Measurements from ENCODE around the gene C1QTNF1. TPM values are rescaled to one million over a fixed set of nuclear protein-coding genes. Genes with fewer than 3 reads are reported as not detected.

C1QTNF1 gene
- total RNA-seq, 2 experiments from 2014 or later, result not detected

DNA sequence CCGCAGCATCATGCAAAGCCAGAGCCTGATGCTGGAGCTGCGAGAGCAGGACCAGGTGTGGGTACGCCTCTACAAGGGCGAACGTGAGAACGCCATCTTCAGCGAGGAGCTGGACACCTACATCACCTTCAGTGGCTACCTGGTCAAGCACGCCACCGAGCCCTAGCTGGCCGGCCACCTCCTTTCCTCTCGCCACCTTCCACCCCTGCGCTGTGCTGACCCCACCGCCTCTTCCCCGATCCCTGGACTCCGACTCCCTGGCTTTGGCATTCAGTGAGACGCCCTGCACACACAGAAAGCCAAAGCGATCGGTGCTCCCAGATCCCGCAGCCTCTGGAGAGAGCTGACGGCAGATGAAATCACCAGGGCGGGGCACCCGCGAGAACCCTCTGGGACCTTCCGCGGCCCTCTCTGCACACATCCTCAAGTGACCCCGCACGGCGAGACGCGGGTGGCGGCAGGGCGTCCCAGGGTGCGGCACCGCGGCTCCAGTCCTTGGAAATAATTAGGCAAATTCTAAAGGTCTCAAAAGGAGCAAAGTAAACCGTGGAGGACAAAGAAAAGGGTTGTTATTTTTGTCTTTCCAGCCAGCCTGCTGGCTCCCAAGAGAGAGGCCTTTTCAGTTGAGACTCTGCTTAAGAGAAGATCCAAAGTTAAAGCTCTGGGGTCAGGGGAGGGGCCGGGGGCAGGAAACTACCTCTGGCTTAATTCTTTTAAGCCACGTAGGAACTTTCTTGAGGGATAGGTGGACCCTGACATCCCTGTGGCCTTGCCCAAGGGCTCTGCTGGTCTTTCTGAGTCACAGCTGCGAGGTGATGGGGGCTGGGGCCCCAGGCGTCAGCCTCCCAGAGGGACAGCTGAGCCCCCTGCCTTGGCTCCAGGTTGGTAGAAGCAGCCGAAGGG lies 24.2 kb downstream of the C1QTNF1 start:
- ATAC-seq (ENCODE audit: poor library complexity) (no peak), DNase-seq (no peak)
- no peaks in the 10 kb centered on the region for H3K36me3 ChIP-seq (ENCODE audit: insufficient read depth, low read length)
- Mint-ChIP-seq H3K4me3 (no peak overlapping the region), H3K27me3 (peaks cover 17% of the 10 kb centered on the region), H3K27ac (no peak overlapping the region), H3K4me1 (ENCODE audit: low read depth) (no peaks in the 10 kb centered on the region), H3K9me3 (no peaks in the 10 kb centered on the region), H3K36me3 (ENCODE audit: low read depth) (no peaks in the 10 kb centered on the region)
- intact Hi-C loops (cut with DNase I, micrococcal nuclease), result loop anchor here (2.0 kb wide), 1 partner anchor 35 kb away; no protein-coding TSS in a partner anchor
- peaks cover 0 to 6% of the 10 kb centered on the region in 2 experiments for H3K27me3 ChIP-seq (ENCODE audit: control insufficient read depth in 1 of 2, insufficient read depth in 2 of 2, low read length in 2 of 2)
- H3K9me3 ChIP-seq (ENCODE audit: control insufficient read depth in 1 of 2, insufficient read depth in 1 of 2, low read length in 2 of 2), result no peaks in the 10 kb centered on the region
- TF ChIP-seq, protein P1, sequence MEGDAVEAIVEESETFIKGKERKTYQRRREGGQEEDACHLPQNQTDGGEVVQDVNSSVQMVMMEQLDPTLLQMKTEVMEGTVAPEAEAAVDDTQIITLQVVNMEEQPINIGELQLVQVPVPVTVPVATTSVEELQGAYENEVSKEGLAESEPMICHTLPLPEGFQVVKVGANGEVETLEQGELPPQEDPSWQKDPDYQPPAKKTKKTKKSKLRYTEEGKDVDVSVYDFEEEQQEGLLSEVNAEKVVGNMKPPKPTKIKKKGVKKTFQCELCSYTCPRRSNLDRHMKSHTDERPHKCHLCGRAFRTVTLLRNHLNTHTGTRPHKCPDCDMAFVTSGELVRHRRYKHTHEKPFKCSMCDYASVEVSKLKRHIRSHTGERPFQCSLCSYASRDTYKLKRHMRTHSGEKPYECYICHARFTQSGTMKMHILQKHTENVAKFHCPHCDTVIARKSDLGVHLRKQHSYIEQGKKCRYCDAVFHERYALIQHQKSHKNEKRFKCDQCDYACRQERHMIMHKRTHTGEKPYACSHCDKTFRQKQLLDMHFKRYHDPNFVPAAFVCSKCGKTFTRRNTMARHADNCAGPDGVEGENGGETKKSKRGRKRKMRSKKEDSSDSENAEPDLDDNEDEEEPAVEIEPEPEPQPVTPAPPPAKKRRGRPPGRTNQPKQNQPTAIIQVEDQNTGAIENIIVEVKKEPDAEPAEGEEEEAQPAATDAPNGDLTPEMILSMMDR (IDR thresholded peaks at IDR 0.05), result no peak
- H3K4me1 ChIP-seq (ENCODE audit: insufficient read depth, low read length), result peaks cover 6% of the 10 kb centered on the region
- CTCF ChIA-PET, result no interaction called here
- H3K27ac ChIP-seq (ENCODE audit: low read depth in 1 of 2, low read length in 2 of 2), result no peak overlapping the region
- POLR2A ChIA-PET, result no interaction called here
- no peak overlapping the region for H3K4me3 ChIP-seq (ENCODE audit: low read length)

DNA sequence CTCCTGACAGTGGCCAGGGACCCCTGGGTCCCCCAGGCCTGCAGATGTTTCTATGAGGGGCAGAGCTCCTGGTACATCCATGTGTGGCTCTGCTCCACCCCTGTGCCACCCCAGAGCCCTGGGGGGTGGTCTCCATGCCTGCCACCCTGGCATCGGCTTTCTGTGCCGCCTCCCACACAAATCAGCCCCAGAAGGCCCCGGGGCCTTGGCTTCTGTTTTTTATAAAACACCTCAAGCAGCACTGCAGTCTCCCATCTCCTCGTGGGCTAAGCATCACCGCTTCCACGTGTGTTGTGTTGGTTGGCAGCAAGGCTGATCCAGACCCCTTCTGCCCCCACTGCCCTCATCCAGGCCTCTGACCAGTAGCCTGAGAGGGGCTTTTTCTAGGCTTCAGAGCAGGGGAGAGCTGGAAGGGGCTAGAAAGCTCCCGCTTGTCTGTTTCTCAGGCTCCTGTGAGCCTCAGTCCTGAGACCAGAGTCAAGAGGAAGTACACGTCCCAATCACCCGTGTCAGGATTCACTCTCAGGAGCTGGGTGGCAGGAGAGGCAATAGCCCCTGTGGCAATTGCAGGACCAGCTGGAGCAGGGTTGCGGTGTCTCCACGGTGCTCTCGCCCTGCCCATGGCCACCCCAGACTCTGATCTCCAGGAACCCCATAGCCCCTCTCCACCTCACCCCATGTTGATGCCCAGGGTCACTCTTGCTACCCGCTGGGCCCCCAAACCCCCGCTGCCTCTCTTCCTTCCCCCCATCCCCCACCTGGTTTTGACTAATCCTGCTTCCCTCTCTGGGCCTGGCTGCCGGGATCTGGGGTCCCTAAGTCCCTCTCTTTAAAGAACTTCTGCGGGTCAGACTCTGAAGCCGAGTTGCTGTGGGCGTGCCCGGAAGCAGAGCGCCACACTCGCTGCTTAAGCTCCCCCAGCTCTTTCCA lies 25.1 kb downstream of the C1QTNF1 start:
- no peak for DNase-seq
- TF ChIP-seq, protein P1 (IDR thresholded peaks at IDR 0.05), result no peak
- no peak overlapping the region for H3K4me3 ChIP-seq (ENCODE audit: low read length)
- CTCF ChIA-PET, result no interaction called here
- intact Hi-C loops (cut with DNase I, micrococcal nuclease), result no loop called here
- H3K4me1 Mint-ChIP-seq (ENCODE audit: low read depth), result no peaks in the 10 kb centered on the region
- H3K9me3 ChIP-seq (ENCODE audit: control insufficient read depth in 1 of 2, insufficient read depth in 1 of 2, low read length in 2 of 2), result peaks cover 0 to 4% of the 10 kb centered on the region in 2 experiments
- peaks cover 6% of the 10 kb centered on the region for H3K4me1 ChIP-seq (ENCODE audit: insufficient read depth, low read length)
- H3K27me3 Mint-ChIP-seq, result peaks cover 18% of the 10 kb centered on the region
- peaks cover 0 to 6% of the 10 kb centered on the region in 2 experiments for H3K27me3 ChIP-seq (ENCODE audit: control insufficient read depth in 1 of 2, insufficient read depth in 2 of 2, low read length in 2 of 2)
- H3K36me3 ChIP-seq (ENCODE audit: insufficient read depth, low read length), result no peaks in the 10 kb centered on the region
- peaks cover 3% of the 10 kb centered on the region for H3K9me3 Mint-ChIP-seq
- no peak overlapping the region for H3K4me3 Mint-ChIP-seq
- POLR2A ChIA-PET, result interaction anchor here (0.5 kb wide), 1 partner anchor 9 kb away, joined by 3 read pairs; no protein-coding TSS in a partner anchor
- H3K27ac Mint-ChIP-seq, result no peak overlapping the region
- ATAC-seq (ENCODE audit: poor library complexity), result no peak
- no peak overlapping the region for H3K27ac ChIP-seq (ENCODE audit: low read depth in 1 of 2, low read length in 2 of 2)
- H3K36me3 Mint-ChIP-seq (ENCODE audit: low read depth), result no peaks in the 10 kb centered on the region

DNA sequence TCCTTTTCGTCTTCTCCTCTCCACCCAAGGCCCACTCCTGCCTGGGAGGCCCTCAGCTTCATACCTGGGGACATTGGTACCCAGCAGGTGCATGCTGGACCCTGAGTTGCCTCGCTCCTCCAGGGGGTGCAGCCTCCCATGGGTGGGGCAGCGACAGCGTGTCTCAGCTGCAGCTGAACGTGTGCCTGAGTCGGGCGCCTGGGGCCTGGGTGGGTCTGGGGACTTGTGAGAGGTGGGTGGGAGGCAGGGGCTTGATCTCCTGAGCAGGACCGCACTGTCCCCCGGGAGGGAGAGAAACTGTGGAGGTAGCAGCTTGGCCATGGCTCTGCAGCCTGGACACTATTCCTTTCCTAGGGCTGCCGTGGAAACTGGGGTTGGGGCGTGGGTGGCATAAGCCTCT lies 25.9 kb downstream of the C1QTNF1 start:
- Mint-ChIP-seq H3K36me3 (ENCODE audit: low read depth) (no peaks in the 10 kb centered on the region), H3K27me3 (peaks cover 18% of the 10 kb centered on the region), H3K27ac (no peak overlapping the region), H3K9me3 (peaks cover 5% of the 10 kb centered on the region), H3K4me3 (no peak overlapping the region), H3K4me1 (ENCODE audit: low read depth) (no peaks in the 10 kb centered on the region)
- ChIA-PET POLR2A (interaction anchor here (0.5 kb wide), 1 partner anchor 9 kb away, joined by 3 read pairs; no protein-coding TSS in a partner anchor), CTCF (no interaction called here)
- intact Hi-C loops (cut with DNase I, micrococcal nuclease), result no loop called here
- H3K27me3 ChIP-seq (ENCODE audit: control insufficient read depth in 1 of 2, insufficient read depth in 2 of 2, low read length in 2 of 2), result peaks cover 0 to 6% of the 10 kb centered on the region in 2 experiments
- no peak for DNase-seq
- H3K9me3 ChIP-seq (ENCODE audit: control insufficient read depth in 1 of 2, insufficient read depth in 1 of 2, low read length in 2 of 2), result peaks cover 0 to 4% of the 10 kb centered on the region in 2 experiments
- TF ChIP-seq, protein P1 (IDR thresholded peaks at IDR 0.05), result no peak
- peaks cover 6% of the 10 kb centered on the region for H3K4me1 ChIP-seq (ENCODE audit: insufficient read depth, low read length)
- no peak for ATAC-seq (ENCODE audit: poor library complexity)
- H3K4me3 ChIP-seq (ENCODE audit: low read length), result no peak overlapping the region
- no peaks in the 10 kb centered on the region for H3K36me3 ChIP-seq (ENCODE audit: insufficient read depth, low read length)
- H3K27ac ChIP-seq (ENCODE audit: low read depth in 1 of 2, low read length in 2 of 2), result no peak overlapping the region

All from CD4-positive, alpha-beta T cell (primary cell).